ENCODE data around the gene PRG3. TPM values are rescaled to one million over a fixed set of nuclear protein-coding genes. Genes with fewer than 3 reads are reported as not detected.

The PRG3 gene
- total RNA-seq, 1 experiment from 2014 or later = not detected

- no peak overlapping the region for H3K4me3 ChIP-seq (replicated peaks in 1 of 2; ENCODE audit: low read depth in 1 of 2, low read length in 2 of 2)
- H3K27me3 ChIP-seq (ENCODE audit: insufficient read depth, low read length) = peaks cover 9% of the 10 kb centered on the region; the same call in 1 of the 2 replicates
- no peaks in the 10 kb centered on the region for H3K9me2 ChIP-seq (ENCODE audit: insufficient read depth)
- ATAC-seq (no peak), DNase-seq (ENCODE audit: low read depth, low spot score) (no peak)
- ChIA-PET RAD21 (ENCODE audit: low non-redundant PET in 1 of 2, low total read pairs in 2 of 2, uncharacterized antibody in 2 of 2, unreplicated experiment in 2 of 2) (no interaction called here), CTCF (no interaction called here), POLR2A (no interaction called here)
- H3K4me2 ChIP-seq (ENCODE audit: low read length) = no peak overlapping the region
- H3K9me3 ChIP-seq (ENCODE audit: control insufficient read depth in 1 of 2, insufficient read depth in 1 of 2, low read depth in 1 of 2, low read length in 2 of 2) = no peaks in the 10 kb centered on the region
- H3K9ac ChIP-seq (ENCODE audit: low read length) = no peak overlapping the region
- H4K20me1 ChIP-seq (ENCODE audit: insufficient read depth) = no peaks in the 10 kb centered on the region
- H3K4me1 ChIP-seq (ENCODE audit: control insufficient read depth in 1 of 2, insufficient read depth in 2 of 2, low read length in 2 of 2) = peaks cover 7 to 16% of the 10 kb centered on the region in 2 experiments
- H3K79me2 ChIP-seq (ENCODE audit: insufficient read depth, low read length) = no peaks in the 10 kb centered on the region
- H3K36me3 ChIP-seq (ENCODE audit: control insufficient read depth in 1 of 2, insufficient read depth in 2 of 2, low read length in 2 of 2) = no peaks in the 10 kb centered on the region
- H2AFZ ChIP-seq (ENCODE audit: low read depth, low read length, poor library complexity, severe bottlenecking) = no peak overlapping the region
- TF ChIP-seq RAD21 (IDR thresholded peaks at IDR 0.05; ENCODE audit: low read depth) (no peak), CTCF (IDR thresholded peaks at IDR 0.05 in 2 of 3, conservative IDR thresholded peaks at IDR 0.05 in 1 of 3; ENCODE audit: borderline replicate concordance in 1 of 3, insufficient read depth in 1 of 3, low read depth in 2 of 3, low read length in 2 of 3) (no peak)
- H3K27ac ChIP-seq (ENCODE audit: low read depth, low read length) = no peak overlapping the region
- no TSS peak for BruUV-seq (replicated peaks)
- intact Hi-C loops (cut with micrococcal nuclease) = no loop called here
Measured at GRCh38 chr11:57399972-57400578, 19.1 kb upstream of the PRG3 start.

- H2AFZ ChIP-seq (ENCODE audit: low read depth, low read length, poor library complexity, severe bottlenecking) = no peak overlapping the region
- H3K4me1 ChIP-seq (ENCODE audit: control insufficient read depth in 1 of 2, insufficient read depth in 2 of 2, low read length in 2 of 2) = peaks cover 7 to 16% of the 10 kb centered on the region in 2 experiments
- no peak overlapping the region for H3K9ac ChIP-seq (ENCODE audit: low read length)
- DNase-seq (ENCODE audit: low read depth, low spot score) (no peak), ATAC-seq (no peak)
- ChIA-PET POLR2A (no interaction called here), RAD21 (ENCODE audit: low non-redundant PET in 1 of 2, low total read pairs in 2 of 2, uncharacterized antibody in 2 of 2, unreplicated experiment in 2 of 2) (no interaction called here), CTCF (no interaction called here)
- H3K27ac ChIP-seq (ENCODE audit: low read depth, low read length) = no peak overlapping the region
- H3K9me2 ChIP-seq (ENCODE audit: insufficient read depth) = no peaks in the 10 kb centered on the region
- peaks cover 9% of the 10 kb centered on the region; the same call in 1 of the 2 replicates for H3K27me3 ChIP-seq (ENCODE audit: insufficient read depth, low read length)
- no peaks in the 10 kb centered on the region for H3K36me3 ChIP-seq (ENCODE audit: control insufficient read depth in 1 of 2, insufficient read depth in 2 of 2, low read length in 2 of 2)
- BruUV-seq (replicated peaks) = no TSS peak
- no peaks in the 10 kb centered on the region for H4K20me1 ChIP-seq (ENCODE audit: insufficient read depth)
- H3K4me2 ChIP-seq (ENCODE audit: low read length) = no peak overlapping the region
- intact Hi-C loops (cut with micrococcal nuclease) = no loop called here
- no peak for TF ChIP-seq JUND (IDR thresholded peaks at IDR 0.05)
- no peaks in the 10 kb centered on the region for H3K9me3 ChIP-seq (ENCODE audit: control insufficient read depth in 1 of 2, insufficient read depth in 1 of 2, low read depth in 1 of 2, low read length in 2 of 2)
- no peaks in the 10 kb centered on the region for H3K79me2 ChIP-seq (ENCODE audit: insufficient read depth, low read length)
- H3K4me3 ChIP-seq (replicated peaks in 1 of 2; ENCODE audit: low read depth in 1 of 2, low read length in 2 of 2) = no peak overlapping the region
Measured at GRCh38 chr11:57399221-57399620, 18.3 kb upstream of the PRG3 start.
